ENCODE data around the gene PDZK1IP1. TPM values are rescaled to one million over a fixed set of nuclear protein-coding genes. Genes with fewer than 3 reads are reported as not detected.
A peak's percentile ranks its signal among the peaks of the same experiment; 100 is the strongest.

Gene PDZK1IP1
- total RNA-seq, 2 donors from 2014 or later, result not detected

- no peak overlapping the region for H3K27ac ChIP-seq (ENCODE audit: low read depth, low read length)
- 88 to 97% methylated on average over 3 of the region's 3 CpGs for WGBS, 2 experiments (ENCODE audit: insufficient coverage in 1 of 2, insufficient read length in 1 of 2)
- Mint-ChIP-seq H3K9me3 (no peaks in the 10 kb centered on the region), H3K4me1 (peaks cover 8% of the 10 kb centered on the region), H3K4me3 (no peak overlapping the region), H3K27me3 (ENCODE audit: insufficient read depth) (peaks cover 43% of the 10 kb centered on the region), H3K36me3 (ENCODE audit: low read depth) (no peaks in the 10 kb centered on the region), H3K27ac (no peak overlapping the region)
- DNase-seq, result peak; percentile 69
- no peaks in the 10 kb centered on the region for H3K36me3 ChIP-seq (ENCODE audit: control insufficient read depth, insufficient read depth, low read length)
- TF ChIP-seq CTCF (conservative IDR thresholded peaks at IDR 0.05), result no peak
- H3K27me3 ChIP-seq (ENCODE audit: control insufficient read depth, insufficient read depth, low read length, poor library complexity, severe bottlenecking), result peaks cover 25% of the 10 kb centered on the region
- H3K9ac ChIP-seq (ENCODE audit: extremely low read depth, low read length, poor library complexity, severe bottlenecking), result no peak overlapping the region
- H3K4me3 ChIP-seq (ENCODE audit: low read length), result no peak overlapping the region
- no peaks in the 10 kb centered on the region for H3K9me3 ChIP-seq (ENCODE audit: control insufficient read depth, low read length)
- H3K4me1 ChIP-seq (ENCODE audit: control insufficient read depth, insufficient read depth, low read length), result no peaks in the 10 kb centered on the region
These were observed 20.8 kb upstream of the PDZK1IP1 start for GRCh38 chr1:47210666-47211065.

GRCh38 chr1:47209725-47210325 is 20.0 kb upstream of the PDZK1IP1 start:
- Histone ChIP-seq H3K9ac (ENCODE audit: extremely low read depth, low read length, poor library complexity, severe bottlenecking) (no peak overlapping the region), H3K4me3 (ENCODE audit: low read length) (no peak overlapping the region), H3K27ac (ENCODE audit: low read depth, low read length) (no peak overlapping the region), H3K4me1 (ENCODE audit: control insufficient read depth, insufficient read depth, low read length) (no peaks in the 10 kb centered on the region), H3K27me3 (ENCODE audit: control insufficient read depth, insufficient read depth, low read length, poor library complexity, severe bottlenecking) (peaks cover 26% of the 10 kb centered on the region), H3K36me3 (ENCODE audit: control insufficient read depth, insufficient read depth, low read length) (no peaks in the 10 kb centered on the region), H3K9me3 (ENCODE audit: control insufficient read depth, low read length) (no peaks in the 10 kb centered on the region)
- H3K9me3 Mint-ChIP-seq, result no peaks in the 10 kb centered on the region
- H3K27me3 Mint-ChIP-seq (ENCODE audit: insufficient read depth), result peaks cover 48% of the 10 kb centered on the region
- H3K27ac Mint-ChIP-seq, result no peak overlapping the region
- H3K36me3 Mint-ChIP-seq (ENCODE audit: low read depth), result no peaks in the 10 kb centered on the region
- WGBS, 2 experiments (ENCODE audit: insufficient coverage in 1 of 2, insufficient read length in 1 of 2), result 52% methylated on average over 3 of the region's 3 CpGs; no CpG with 5 or more reads in 1 of the 2 experiments
- H3K4me3 Mint-ChIP-seq, result no peak overlapping the region
- H3K4me1 Mint-ChIP-seq, result peaks cover 8% of the 10 kb centered on the region
- no peak for DNase-seq
- TF ChIP-seq CTCF (conservative IDR thresholded peaks at IDR 0.05), result no peak

- no peak overlapping the region for H3K4me3 ChIP-seq (ENCODE audit: low read length)
- H3K9me3 ChIP-seq (ENCODE audit: control insufficient read depth, low read length), result no peaks in the 10 kb centered on the region
- no peak overlapping the region for H3K27ac Mint-ChIP-seq
- no peak overlapping the region for H3K4me3 Mint-ChIP-seq
- H3K4me1 Mint-ChIP-seq, result peaks cover 8% of the 10 kb centered on the region
- H3K27me3 Mint-ChIP-seq (ENCODE audit: insufficient read depth), result peaks cover 55% of the 10 kb centered on the region
- H3K9me3 Mint-ChIP-seq, result no peaks in the 10 kb centered on the region
- no peak for TF ChIP-seq CTCF (conservative IDR thresholded peaks at IDR 0.05)
- H3K4me1 ChIP-seq (ENCODE audit: control insufficient read depth, insufficient read depth, low read length), result no peaks in the 10 kb centered on the region
- H3K9ac ChIP-seq (ENCODE audit: extremely low read depth, low read length, poor library complexity, severe bottlenecking), result no peak overlapping the region
- no peaks in the 10 kb centered on the region for H3K36me3 Mint-ChIP-seq (ENCODE audit: low read depth)
- 35 to 62% methylated on average over 4 to 8 of the region's 8 CpGs for WGBS, 2 experiments (ENCODE audit: insufficient coverage in 1 of 2, insufficient read length in 1 of 2)
- peak; percentile 62 for DNase-seq
- H3K27ac ChIP-seq (ENCODE audit: low read depth, low read length), result no peak overlapping the region
- peaks cover 33% of the 10 kb centered on the region for H3K27me3 ChIP-seq (ENCODE audit: control insufficient read depth, insufficient read depth, low read length, poor library complexity, severe bottlenecking)
- no peaks in the 10 kb centered on the region for H3K36me3 ChIP-seq (ENCODE audit: control insufficient read depth, insufficient read depth, low read length)
These were observed 19.3 kb upstream of the PDZK1IP1 start for GRCh38 chr1:47209091-47209490.
